ENCODE results near the gene ZNF575.
"Not testable (repeated sequence)": the region's sequence is repeated elsewhere in the genome, so short reads cannot be mapped to it uniquely, and the experiment has no call there.

The ZNF575 gene

GRCh38 chr19:43544077-43544476, 11.1 kb downstream of the ZNF575 start:
- DNase-seq (ENCODE audit: low read depth): no peak

GRCh38 chr19:43545276-43545675, 12.3 kb downstream of the ZNF575 start:
- no peak for DNase-seq (ENCODE audit: low read depth)

- no peak for DNase-seq (ENCODE audit: low read depth)
Measured at GRCh38 chr19:43545981-43546380, 13.0 kb downstream of the ZNF575 start.

DNA sequence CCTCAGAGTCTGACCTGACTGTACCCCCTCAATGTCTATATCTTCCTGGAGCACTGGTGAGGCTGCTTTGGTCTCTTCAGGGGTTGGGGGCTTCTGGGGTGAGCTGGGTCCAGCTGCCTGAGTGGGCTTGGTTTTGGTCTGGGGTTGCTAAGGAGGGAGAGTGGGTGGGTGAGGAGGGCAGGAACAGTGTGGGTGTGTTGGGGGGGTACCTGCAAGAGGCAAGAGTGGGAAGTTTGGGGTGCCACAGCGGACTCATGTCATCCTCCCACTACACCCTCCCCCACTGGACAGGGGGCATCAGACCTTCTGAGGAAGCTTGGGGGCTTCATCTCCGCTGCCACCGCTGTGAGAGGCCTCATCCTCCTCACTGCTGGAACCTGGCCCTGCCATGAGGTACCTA, 13.6 kb downstream of the ZNF575 start:
- DNase-seq (ENCODE audit: low read depth): no peak

DNA sequence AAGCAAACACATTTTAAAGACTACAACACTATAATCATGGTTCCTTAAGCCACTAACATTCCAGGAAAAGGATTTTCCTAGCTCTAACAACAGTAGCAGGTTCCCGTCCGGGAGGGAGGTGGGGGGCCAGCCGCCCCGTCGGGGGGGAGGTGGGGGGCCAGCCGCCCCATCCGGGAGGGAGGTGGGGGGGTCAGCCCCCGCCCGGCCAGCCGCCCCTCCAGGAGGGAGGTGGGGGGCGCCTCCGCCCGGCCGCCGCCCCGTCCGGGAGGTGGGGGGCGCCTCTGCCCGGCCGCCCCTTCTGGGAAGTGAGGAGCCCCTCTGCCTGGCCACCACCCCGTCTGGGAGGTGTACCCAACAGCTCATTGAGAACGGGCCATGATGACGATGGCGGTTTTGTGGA, 14.9 kb downstream of the ZNF575 start:
- DNase-seq (ENCODE audit: low read depth): not testable (repeated sequence)

DNA sequence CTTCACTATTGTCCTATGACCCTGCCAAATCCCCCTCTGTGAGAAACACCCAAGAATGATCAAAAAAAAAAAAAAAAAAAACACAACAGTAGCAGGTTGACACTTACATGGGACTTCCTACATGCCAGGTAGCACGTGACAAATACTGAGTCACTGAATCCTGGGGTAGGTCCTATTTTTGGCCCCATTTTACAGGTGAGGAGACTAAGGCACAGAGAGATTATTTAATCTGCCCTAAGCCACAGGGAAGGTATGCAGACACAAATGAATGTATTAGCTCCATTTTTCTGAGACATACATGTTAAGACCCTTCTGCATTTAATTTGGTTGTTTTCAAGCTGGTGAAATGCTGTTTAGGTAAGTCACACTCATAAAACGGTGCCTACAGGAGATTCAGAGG, 15.7 kb downstream of the ZNF575 start:
- DNase-seq (ENCODE audit: low read depth): no peak

GRCh38 chr19:43551399-43552197, 18.6 kb downstream of the ZNF575 start:
- no peak for DNase-seq (ENCODE audit: low read depth)

DNA sequence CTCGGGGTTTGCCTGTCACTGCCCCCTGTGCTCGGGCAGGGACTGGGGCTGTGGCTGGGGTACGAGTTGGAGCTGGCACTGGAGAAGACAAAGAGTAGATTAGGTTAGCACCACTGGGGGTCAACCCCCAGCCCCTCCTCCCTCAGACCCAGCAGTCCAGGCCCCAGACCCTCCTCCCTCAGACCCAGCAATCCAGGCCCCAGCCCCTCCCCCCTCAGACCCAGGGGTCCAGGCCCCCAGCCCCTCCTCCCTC, 19.1 kb downstream of the ZNF575 start:
- no peak for DNase-seq (ENCODE audit: low read depth)

DNA sequence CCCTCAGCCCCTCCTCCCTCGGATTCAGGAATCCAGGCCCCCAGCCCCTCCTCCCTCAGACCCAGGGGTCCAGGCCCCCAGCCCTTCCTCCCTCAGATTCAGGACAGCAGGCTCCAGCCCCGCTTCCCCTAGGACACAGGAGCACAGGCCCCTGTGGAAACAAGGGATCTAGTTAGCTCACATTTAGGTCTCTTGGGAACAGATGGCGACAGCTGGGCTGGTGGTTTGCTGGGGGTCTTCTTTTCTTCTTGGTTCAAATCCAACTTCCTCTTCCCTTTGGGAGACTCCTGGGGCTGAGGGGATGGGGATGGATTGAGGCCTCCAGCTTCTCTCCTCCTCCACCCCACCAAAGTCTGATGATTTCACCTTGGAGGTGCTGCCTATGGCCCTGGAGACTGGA, 19.6 kb downstream of the ZNF575 start:
- DNase-seq (ENCODE audit: low read depth): no peak

- no peak for DNase-seq (ENCODE audit: low read depth)
Measured at GRCh38 chr19:43553656-43554055, 20.7 kb downstream of the ZNF575 start.

DNA sequence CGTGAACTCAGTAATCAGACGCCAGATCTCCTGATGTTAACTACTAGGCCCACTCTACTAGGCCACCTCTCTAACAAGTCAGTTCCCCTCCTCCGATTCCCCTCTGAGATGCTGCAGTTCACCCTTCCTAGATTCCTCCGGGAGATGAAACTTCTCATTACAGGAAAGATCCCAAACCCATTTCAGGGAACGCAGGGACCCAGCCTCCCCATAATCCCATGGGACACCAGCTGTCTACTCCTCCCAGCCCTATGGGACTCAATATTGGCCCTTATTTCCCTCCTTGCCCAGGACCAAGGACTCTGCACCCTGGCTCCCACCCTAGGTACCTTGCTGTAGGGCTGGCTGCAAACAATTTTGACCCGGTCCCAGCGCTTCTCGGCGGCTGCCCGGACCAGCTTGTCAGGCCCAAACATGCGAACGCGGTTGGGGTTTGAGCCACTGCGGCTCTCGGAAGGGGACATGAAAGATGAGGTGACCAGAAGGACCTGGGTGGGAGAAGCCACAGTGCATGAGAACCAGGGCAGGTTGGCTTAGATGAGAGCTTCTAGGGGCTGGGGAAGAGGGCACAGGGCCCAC, 21.4 kb downstream of the ZNF575 start:
- DNase-seq (ENCODE audit: low read depth): no peak

- peak; percentile 77 for DNase-seq (ENCODE audit: low read depth)
Measured at GRCh38 chr19:43555185-43555770, 22.3 kb downstream of the ZNF575 start.

GRCh38 chr19:43560687-43561086, 27.7 kb downstream of the ZNF575 start:
- no peak for DNase-seq (ENCODE audit: low read depth)

- DNase-seq (ENCODE audit: low read depth): no peak
Measured at GRCh38 chr19:43561139-43561970, 28.4 kb downstream of the ZNF575 start.

GRCh38 chr19:43562226-43562697, 29.3 kb downstream of the ZNF575 start:
- peak; percentile 46 for DNase-seq (ENCODE audit: low read depth)

DNA sequence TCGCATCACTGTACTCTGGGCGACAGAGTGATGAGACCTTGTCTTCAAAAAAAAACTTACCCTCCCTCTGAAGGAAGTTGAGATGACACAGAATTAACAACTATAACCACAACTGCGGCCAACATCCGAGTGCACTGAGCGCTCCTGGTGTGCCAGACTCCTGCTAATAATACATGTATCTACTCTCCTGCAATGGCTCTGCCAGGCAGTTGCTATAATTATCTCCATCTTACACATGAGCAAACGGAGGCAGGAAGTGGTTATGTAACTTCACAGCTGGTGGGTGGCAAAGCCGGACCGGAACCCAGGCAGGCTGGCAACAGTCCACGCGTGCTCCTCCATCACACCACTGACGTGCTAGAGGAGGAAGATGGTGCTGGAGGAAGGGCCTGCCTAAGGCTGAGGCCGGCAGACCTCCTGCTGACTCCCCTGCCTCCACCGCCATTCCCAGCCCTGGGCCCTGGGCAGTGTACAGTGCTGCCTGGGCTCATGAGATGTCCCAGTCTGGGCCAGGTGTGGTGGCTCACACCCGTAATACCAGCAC, 29.8 kb downstream of the ZNF575 start:
- DNase-seq (ENCODE audit: low read depth): peak; percentile 32

DNA sequence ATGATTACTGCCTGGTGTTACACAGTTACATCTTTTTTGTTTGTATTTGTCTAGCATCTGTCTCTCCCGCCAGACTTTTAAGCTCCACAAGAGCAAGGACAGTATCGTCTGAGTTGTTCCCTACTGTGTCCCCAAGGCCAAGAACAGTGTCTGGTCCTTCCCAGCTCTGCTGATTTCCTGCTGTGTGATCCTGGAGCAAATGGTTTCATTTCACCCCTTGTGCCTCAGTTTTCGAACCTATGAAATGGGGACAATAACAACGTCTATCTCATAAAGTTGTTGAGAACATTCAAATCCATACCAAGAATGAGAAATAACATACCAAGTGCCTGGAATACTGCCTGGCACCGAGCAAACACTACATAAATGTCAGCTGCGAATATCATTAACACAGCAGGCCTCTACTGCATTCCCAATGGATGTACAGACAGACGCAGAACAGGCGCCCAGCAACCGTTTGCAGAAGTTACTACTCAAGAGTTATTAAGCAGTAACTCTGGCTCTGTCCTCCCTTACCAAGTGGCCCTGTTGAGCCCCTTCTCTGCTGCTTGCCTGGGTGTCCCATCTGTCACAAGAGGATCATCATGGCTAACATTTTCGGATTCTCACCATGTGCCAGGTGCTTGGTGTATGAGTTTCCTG, 30.9 kb downstream of the ZNF575 start:
- no peak for DNase-seq (ENCODE audit: low read depth)

DNA sequence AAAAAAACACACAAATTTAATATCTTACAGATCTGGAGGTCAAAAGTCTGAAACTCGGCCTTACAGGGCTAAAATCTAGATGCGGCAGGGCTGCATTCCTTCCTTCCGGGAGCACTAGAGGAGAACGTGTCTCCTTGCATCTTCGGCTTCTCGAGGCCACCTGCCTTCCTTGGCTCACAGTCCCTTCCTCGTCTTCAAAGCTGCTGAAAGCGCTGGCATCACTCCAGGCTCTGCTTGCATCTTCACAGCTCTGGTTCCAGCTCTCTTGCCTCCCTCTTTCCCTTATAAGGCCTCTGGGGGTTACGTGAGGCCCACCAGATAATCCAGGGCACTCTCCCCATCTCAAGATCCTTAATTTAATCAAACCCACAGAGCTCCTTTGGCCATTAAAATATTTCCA, 31.8 kb downstream of the ZNF575 start:
- no peak for DNase-seq (ENCODE audit: low read depth)

- no peak for DNase-seq (ENCODE audit: low read depth)
Measured at GRCh38 chr19:43569657-43570056, 36.7 kb downstream of the ZNF575 start.

DNA sequence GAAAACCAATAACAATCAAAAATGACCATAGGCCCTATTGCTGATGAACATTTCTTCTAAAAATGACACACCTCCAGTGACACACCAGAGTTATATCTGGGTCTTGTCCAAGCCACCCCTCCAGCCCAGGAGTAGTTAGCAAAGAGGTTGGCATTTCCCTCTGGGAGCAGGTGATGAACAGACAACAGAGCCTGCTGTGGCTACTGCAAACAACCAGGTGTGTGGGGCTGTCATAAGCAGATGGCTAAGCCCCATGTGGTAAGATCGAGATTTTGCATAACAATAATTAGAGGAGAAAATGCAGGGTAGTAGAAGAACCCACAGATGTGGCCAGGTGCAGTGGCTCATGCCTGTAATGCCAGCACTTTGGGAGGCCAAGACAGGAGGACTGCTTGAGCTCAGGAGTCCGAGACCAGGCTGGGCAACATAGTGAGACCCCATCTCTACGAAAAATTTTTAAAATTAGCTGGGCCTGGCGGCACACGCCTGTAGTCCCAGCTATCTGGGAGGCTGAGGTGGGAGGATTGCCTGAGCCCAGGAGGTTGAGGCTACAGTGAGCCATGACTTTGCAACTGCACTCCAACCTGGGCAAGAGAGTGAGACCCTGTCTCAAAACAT, 37.3 kb downstream of the ZNF575 start:
- DNase-seq (ENCODE audit: low read depth): no peak

- no peak for DNase-seq (ENCODE audit: low read depth)
Measured at GRCh38 chr19:43572171-43572588, 39.2 kb downstream of the ZNF575 start.
